ENCODE results near the gene CALML3. TPM values are rescaled to one million over a fixed set of nuclear protein-coding genes. Genes with fewer than 3 reads are reported as not detected.
"Not testable (repeated sequence)": the region's sequence is repeated elsewhere in the genome, so short reads cannot be mapped to it uniquely, and the experiment has no call there.

Gene CALML3
- not detected in 2 replicates for total RNA-seq

DNA sequence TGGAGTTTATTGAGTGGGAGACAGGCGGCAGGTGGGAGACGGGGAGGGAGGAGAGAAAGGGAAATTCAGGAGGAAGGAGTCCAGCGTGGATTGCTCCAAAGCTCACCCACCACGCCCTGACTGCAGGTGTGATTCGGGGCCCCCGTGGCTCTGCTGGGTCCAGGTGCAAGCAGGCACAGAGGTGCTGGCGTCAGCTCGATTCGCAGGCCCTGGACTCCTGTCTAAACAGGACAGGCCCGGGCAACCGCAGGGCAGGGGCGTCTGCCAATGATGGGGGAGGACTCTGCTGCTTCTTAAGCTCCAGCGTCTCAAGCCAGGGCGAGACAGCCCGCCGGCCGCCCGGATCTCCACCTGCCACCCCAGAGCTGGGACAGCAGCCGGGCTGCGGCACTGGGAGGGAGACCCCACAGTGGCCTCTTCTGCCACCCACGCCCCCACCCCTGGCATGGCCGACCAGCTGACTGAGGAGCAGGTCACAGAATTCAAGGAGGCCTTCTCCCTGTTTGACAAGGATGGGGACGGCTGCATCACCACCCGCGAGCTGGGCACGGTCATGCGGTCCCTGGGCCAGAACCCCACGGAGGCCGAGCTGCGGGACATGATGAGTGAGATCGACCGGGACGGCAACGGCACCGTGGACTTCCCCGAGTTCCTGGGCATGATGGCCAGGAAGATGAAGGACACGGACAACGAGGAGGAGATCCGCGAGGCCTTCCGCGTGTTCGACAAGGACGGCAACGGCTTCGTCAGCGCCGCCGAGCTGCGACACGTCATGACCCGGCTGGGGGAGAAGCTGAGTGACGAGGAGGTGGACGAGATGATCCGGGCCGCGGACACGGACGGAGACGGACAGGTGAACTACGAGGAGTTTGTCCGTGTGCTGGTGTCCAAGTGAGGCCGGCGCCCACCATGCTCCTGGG is at the start of gene CALML3:
Gene CALML3 (plus strand): TSS at position 321 of the 920 bp plus-strand sequence. CDS start 125 bp downstream, at position 446.
- DNase-seq (ENCODE audit: low read depth), result no peak

DNA sequence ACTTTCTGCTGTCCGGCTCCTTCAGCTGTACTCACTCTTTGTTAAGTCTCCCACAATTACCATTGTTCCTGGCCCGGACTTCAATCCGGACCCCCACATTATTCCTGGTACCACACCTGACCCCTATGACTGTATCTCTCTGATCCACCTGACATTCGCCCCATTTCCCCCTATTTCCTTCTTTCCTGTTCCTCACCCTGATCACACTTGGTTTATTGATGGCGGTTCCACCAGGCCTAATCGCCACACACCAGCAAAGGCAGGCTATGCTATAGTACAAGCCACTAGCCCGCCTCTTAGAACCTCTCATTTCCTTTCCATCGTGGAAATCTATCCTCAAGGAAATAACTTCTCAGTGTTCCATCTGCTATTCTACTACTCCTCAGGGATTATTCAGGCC is 49.7 kb upstream of the CALML3 start:
- not testable (repeated sequence) for DNase-seq (ENCODE audit: low read depth)

DNA sequence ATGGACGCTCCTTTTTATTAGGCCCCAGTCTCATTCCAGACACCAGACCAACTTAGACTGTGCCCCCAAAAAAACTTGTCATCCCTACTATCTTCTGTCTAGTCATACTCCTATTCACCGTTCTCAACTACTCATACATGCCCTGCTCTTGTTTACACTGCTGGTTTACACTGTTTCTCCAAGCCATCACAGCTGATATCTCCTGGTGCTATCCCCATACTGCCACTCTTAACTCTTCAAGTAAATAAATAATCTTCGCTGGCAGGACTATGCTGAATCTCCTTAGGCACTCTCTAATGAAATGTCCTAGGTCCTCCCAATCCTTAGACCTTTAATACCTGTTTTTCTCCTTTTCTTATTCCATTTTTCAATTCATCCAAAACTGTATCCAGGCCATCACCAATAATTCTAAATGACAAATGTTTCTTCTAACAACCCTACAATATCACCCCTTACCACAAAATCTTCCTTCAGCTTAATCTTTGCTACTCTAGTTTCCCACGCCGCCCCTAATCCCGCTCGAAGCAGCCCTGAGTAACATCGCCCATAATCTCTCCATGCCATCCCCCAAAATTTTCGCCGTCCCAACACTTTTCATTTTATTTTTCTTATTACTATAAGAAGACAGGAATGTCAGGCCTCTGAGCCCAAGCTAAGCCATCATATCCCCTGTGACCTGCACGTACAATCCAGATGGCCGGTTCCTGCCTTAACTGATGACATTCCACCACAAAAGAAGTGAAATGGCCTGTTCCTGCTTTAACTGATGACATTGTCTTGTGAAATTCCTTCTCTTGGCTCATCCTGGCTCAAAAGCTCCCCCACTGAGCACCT is 48.6 kb upstream of the CALML3 start:
- DNase-seq (ENCODE audit: low read depth), result not testable (repeated sequence)

DNA sequence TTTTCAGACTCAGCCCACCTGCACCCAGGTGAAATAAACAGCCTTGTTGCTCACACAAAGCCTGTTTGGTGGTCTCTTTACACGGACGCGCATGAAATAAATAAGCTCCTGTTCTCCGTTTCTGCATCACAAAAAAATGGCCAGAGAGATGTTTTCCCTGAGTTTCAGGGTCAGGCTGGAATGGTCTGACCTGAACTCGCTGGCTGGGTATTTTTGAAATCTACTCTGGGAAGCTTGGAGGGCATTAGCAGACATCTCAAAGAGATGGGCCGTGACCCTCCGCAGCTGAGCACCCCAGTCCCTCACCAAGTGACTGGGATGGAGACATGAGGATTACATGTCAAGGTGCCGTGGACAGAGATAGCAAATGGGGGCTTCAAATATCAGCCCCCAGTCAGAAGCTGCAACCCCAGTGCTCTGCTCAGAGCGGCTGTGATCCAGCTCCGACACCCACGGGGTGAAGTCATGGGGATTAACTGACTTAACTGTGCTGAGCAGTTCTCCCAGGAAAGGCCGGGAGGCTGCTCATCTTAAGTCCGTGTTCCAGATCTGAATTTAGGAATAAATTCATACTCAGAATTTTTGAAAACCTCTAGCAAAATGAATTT is 47.7 kb upstream of the CALML3 start:
- no peak for DNase-seq (ENCODE audit: low read depth)

DNA sequence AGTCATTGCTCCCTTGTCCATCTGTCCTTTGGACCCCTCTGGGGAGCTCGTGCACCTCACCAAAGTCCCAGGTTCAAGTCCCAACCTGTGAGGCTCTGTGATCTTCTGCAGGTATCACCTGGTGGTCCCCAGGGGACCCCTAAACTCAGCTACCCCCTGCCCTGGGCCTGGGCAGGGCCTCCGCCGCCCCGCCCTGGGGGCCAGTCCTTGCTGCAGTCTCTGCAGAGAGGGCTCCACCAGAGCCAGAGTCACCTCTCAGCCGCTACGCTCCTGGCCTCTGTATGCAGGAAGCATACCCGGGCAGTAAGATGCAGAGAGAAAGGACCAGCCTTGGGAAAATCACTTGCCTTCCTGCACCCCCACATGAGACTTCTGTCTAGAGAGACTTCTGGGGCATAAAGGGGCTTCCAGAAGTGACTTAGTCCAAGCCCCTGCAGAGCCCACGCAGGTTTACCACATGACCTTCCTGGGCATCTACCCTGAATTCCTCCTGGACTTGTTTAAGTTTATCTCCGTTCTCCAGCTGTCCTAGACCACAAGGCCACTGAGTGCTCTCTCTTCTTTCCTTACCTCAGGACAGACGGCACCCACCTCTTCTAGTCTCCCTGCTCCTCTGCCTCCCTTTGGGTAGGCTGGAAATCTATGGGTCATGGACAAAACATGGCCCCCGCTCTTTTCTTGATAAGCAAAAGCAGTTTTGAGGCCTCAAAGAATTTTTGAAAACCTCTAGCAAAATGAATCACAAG is 46.6 kb upstream of the CALML3 start:
- no peak for DNase-seq (ENCODE audit: low read depth)

DNA sequence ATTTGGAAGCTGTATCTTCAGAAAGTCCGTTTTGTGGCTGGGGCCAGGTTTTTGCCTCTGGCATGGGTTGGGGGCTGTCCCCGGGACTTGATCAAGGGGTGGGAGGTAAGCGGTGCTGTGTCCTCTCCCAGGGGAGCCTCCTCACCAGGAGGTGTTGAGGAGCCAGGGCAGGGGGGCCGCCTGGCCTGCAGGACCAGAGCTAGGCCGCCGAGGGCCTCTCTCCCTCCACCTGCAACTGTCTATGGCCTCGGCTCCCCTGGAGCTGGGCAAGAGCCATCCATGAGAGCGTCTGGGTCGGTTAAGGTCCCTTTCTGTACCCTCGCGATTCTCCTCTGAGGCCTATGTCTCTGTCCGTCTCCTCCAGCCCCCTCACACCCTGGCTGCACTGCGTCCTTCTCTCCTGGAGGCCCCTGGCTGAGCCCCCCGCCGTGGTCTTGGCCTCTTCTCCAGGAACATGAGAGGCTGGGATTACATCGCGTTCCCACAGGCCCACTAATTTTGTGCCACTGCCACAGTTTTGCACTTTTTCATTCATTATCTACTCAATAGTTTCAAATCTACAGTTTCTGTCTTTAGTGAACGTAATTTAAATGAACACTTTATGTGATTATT is 46.0 kb upstream of the CALML3 start:
- no peak for DNase-seq (ENCODE audit: low read depth)

DNA sequence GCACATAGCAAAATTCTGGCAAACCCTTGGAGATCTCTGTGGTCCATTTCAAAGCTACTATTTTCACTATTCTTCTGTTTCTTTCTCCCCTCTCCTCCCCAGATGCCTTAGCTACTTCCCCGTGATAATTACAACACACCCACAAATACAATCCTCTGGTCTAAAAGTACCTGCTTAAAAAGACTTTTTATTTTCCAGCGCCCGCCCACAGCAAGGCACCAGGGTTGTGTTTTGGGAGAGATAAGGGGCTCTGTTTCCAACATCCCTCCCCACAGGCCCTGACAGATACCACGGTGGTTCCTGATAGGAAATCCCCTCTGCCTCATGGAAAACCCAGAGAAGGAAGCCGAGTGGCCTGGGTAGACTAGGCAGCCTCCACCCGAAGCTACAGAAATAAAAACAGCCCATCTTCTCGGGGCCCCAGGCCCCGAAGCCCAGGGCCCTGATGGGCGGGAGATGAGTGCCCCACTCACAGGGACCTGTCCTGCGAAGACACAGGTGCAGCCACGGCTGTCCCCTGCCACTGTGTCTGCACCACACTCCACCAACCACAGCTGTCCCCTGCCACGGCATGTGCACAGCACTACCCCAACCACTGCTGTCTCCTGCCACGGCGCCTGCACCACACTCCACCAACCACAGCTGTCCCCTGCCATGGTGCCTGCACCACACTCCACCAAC is 45.1 kb upstream of the CALML3 start:
- DNase-seq (ENCODE audit: low read depth), result no peak

DNA sequence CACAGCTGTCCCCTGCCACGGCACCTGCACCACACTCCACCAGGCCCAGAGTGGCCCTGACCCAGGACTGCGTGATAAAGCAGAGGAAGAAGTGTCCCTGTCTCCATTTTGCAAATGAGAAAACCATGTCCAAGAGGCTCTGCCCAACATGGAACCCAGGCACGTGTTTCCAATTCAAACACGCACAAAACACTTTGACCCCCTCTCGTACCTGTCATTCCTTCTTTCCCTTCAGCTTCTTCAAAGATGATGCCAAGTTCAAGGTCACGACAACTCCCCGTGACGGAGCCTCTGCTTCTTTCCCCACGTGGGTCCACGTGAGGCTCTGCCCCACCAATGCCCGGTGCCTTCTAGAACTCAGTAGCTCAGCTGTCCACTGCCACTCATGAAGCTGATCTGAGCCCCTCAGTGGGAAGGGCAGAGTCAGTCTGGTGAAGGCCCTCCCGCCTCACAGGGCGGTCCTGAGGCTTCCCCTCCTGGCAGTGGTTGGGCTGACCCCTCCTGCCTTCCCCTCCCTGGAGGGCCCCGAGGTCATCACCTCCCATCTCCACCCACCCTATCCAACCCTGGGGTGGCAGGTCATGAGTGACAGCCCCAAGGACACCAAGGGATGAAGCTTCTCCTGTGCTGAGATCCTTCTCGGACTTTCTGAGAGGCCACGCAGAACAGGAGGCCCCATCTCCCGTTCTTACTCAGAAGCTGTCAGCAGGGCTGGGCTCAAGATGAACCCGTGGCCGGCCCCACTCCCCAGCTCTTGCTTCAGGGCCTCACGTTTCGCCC is 44.4 kb upstream of the CALML3 start:
- no peak for DNase-seq (ENCODE audit: low read depth)

DNA sequence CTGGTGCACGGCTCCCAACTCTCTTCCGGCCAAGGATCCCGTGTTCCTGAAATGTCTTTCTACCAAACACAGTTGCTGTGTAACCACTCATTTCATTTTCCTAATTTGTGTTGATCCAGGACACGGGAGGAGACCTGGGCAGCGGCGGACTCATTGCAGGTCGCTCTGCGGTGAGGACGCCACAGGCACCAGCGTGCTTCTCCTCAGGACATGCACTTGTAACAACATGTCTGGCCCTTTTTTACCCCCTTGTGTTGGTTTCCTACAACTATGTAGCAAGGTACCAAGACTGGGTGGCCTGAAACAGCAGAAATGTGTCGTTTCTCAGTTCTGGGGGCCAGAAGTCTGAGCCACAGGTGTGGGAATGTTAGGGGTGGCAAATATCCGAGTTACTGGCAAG is 43.6 kb upstream of the CALML3 start:
- DNase-seq (ENCODE audit: low read depth), result no peak

DNA sequence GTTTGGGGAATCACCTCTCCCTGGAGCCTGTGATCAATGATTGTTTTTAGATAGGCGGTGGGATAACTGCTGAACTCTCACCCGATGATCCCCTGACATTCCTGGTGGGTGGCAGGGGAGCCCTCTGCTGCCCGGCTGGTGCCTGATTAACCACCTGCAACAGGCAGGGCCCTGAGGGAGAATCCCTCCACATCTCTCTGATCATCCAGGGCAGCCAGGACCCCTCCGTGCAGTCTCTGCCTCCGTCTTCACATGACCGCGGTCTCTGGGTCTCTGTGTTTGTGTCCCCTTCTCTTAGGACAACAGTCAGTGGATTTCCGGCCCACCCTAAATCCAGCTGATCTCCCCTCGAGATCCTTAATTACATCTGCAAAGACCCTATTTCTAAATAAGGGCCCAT is 42.7 kb upstream of the CALML3 start:
- DNase-seq (ENCODE audit: low read depth), result no peak

DNA sequence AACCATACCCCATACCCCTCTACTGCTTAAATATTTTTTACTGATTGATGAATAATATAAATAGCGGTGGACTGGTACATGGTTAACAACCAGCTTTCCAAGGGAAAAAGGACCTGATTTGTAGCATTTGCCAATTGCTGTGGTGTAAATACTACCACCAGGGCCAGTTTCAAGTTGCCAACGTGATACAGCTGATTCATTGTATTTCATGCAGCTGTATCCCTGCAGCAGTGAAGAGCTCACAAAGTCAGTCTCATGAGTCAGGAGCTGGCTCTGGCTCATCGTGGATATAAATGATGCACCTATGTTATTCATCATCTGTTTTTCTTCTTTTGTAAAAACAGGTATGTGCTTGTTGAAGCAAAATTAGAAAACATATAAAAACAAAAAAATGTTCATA is 40.6 kb upstream of the CALML3 start:
- no peak for DNase-seq (ENCODE audit: low read depth)

DNA sequence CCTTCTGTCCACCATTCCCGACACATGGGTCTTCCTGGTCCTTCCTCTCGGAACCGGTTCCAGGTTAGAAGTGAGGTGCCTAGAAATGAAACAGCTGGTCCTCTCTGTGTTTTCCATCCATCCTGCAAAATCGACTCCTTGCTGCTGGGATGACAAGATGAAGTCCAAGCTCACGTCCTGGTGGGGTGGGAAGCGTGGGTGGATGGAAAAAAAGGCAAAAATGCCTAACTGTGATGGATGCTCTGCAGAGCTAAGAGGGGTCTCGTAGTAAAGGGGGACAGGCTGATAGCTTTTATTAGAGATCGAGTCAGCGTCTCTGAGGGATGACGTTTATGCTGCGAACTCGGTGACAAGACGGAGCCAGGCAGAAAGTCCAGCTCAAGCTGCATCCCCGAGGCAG is 39.5 kb upstream of the CALML3 start:
- DNase-seq (ENCODE audit: low read depth), result no peak

DNA sequence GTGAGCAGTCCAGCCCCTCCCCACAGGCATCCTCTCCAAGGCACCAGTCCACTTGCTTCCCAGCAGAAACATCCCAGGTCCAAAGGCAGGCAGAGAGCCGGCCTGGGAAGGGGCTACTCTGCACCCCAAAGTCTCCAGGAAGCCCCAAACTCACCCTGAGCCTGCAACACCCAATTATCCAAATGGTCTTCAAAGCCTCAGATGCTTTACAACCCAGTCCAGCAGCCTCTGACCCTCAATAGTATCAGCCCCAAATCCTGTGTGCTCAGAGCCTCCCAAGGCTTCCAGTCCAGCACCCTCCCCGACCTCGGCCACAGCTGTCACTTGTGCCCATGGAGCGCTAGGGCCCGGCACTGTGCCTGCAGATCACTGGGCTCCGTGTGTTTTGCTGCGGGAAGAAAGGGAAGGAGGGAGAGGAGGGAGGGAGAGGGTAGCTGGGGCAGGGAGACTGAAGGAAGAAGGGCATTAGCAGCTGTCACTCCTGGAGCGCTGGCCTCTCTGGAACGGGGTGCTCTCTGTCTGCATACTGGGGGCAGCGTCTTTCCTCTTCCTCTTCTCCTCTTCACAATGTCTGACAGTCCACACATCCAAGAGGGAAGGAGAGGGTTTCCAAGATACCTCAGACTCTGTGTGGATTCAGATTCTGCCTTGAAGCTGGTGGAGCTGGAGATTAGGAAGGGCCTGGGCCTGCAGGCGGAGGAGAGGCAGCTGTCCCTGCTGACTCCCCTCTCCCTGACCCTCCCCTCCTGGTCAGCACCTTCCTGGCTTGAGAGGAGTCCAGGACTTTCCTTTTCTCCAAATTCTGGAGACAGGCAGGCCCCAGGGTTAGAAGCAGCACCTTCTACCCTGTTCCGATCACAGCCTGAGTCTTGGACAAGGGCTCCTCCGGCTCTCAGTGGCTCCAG is 38.6 kb upstream of the CALML3 start:
- DNase-seq (ENCODE audit: low read depth), result no peak

DNA sequence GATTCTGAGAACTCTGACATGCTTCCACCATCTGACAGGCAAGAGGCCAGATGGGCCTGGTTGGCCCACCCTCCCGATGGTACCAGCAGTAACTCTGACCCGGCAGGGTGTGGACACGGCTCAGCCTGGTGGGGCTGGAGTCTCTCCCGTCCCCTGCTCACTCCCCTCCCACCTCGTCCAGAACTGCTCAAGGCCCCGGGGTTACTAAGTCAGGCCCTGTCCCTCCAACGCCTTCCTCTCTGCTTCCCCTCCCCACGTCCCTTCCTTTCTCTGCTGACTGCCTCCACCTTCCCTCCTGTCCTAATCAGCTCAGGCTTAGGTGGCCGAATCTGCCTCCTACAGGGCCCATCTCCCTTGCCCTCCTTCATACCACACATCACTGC is 37.9 kb upstream of the CALML3 start:
- no peak for DNase-seq (ENCODE audit: low read depth)

DNA sequence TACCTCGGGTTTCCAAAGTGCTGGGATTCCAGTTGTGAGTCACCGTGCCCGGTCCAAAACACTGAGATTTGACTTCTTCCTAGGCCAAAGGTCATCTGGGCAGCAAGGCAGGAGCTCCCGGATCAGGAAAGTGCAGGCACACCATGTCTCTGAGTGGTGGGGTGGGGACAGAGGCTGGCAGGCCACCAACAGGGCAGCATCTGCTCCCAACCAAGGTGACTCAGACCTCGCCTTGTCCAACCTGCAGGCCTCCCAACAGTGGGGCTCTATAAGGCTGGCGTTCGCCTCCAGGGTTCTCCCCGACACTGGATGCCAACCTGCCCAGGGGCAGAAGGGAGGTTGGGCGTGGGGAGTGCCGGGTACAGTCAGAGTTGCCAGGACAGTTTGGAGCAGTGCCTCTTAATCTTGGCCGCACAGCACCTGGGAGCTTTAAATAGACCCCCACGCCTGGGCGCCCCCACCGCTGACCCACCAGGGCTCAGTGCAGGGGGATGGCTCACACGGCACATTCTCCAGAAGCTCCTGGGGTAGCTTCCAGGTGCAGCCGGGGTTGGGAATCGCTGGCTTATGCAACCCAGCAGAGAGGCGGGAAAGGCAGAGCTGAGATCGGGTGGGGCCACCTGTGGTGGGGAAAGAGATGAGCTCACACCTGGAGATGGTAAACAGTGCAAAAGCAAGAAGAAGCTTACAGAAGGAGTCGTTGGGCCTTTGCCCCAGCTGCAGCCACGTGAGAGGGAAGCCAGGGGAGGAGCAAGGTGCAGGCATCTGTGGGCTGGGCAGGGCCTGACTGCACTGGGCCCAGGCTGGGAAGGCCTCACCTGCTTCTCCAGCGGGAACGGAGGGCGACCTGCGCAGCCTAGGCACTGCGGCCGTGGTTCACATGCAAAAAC is 36.2 kb upstream of the CALML3 start:
- no peak for DNase-seq (ENCODE audit: low read depth)

DNA sequence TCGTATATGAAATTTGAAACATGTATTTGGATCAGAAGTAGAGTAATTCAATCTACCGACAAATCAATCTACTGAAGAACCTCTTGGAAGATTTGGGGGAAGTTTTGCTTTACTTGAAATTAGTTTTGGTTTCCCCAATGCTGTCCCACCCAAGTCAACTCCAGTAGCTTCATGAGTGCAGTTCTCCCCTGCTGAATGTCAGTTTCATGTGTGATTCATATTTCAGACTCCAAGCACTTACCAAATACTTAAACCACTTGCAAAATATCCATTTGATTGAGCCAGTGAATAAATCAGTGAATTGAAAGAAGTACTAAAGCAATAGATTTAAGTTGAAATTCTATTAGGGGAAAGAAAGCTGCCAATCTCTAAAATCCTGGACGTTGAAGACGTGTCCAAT is 34.7 kb upstream of the CALML3 start:
- DNase-seq (ENCODE audit: low read depth), result no peak

DNA sequence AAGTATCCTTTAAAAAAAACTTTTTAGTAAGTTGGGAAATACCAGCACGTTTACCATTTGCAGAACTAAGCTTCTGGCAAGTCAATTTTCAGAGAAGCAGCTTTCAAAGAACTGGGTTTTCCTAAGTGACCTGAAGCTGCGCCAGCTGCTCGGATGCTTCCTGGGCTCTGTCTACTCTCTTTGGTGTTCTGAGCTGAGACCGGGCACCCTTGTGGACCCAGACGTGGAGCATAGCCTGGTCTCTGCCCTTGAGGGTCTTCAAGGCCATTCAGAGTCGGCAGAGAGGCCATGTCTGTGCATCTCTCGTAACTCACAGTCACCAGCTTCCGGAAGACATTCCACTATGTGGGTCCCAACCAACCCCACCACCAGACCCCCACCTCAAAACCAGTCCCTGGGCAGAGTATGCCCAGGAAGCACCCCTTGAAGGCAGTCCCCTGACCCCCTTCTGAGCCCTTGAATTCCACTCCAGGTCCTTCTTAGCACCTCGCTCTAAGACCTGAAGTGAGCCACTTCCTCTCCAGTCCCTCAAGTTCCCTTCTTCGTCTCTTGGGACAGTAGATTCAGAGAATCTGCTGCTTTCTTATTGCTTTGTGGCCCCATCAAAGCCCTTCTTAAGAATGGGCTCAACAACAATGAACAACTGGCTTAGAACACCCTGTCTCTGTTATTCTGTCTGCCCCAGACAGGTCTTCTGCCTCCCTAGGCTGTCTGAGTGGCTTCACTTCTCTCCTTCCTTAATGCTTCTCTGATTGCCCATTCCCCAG is 33.9 kb upstream of the CALML3 start:
- DNase-seq (ENCODE audit: low read depth), result no peak
